ENCODE data around the gene EEF2. TPM values are rescaled to one million over a fixed set of nuclear protein-coding genes. Genes with fewer than 3 reads are reported as not detected.
"Not testable (repeated sequence)": the region's sequence is repeated elsewhere in the genome, so short reads cannot be mapped to it uniquely, and the experiment has no call there.

EEF2 gene
- total RNA-seq, 4 donors from 2014 or later: 936 to 2,469 (median 1,635) TPM

DNA sequence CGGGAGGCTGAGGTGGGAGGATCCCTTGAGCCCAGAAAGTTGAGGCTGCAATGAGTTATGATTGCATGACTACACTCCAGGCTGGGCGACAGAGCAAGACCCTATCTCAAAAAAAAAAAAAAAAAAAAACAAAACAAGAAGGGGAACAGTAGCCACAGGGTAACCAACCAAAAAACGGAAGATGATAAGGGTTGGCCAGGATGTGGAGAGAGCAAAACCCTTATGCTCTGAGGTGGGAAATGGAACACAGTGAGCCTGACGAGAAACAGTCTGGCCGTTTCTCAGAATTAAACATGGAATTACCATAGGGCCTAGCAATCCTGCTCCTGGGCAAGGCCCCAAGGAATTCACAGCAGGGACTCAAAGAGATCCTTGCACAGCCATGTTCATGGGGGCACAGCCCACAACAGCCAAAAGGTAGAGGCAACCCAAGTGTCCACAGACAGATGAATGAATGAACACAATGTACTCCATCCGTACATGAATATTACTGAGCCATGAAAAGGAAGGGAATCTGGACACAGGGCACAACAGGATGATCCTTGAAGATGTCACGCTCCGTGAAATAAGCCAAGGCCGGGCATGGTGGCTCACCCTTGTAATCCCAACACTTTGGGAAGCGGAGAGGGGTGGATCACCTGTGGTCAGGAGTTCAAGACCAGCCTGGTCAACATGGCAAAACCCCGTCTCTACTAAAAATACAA is 41.1 kb downstream of the EEF2 start:
- no peaks in the 10 kb centered on the region for H3K36me3 ChIP-seq
- H3K27me3 ChIP-seq: no peaks in the 10 kb centered on the region
- intact Hi-C loops (cut with DNase I; ENCODE audit: low total_unique reads): no loop called here
- no peaks in the 10 kb centered on the region for H3K4me1 ChIP-seq
- H3K9me3 ChIP-seq: no peaks in the 10 kb centered on the region
- TF ChIP-seq, protein P1, sequence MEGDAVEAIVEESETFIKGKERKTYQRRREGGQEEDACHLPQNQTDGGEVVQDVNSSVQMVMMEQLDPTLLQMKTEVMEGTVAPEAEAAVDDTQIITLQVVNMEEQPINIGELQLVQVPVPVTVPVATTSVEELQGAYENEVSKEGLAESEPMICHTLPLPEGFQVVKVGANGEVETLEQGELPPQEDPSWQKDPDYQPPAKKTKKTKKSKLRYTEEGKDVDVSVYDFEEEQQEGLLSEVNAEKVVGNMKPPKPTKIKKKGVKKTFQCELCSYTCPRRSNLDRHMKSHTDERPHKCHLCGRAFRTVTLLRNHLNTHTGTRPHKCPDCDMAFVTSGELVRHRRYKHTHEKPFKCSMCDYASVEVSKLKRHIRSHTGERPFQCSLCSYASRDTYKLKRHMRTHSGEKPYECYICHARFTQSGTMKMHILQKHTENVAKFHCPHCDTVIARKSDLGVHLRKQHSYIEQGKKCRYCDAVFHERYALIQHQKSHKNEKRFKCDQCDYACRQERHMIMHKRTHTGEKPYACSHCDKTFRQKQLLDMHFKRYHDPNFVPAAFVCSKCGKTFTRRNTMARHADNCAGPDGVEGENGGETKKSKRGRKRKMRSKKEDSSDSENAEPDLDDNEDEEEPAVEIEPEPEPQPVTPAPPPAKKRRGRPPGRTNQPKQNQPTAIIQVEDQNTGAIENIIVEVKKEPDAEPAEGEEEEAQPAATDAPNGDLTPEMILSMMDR (IDR thresholded peaks at IDR 0.05): no peak
- no peak for TF ChIP-seq POLR2A (IDR thresholded peaks at IDR 0.05)
- no peak for DNase-seq
- H3K4me3 ChIP-seq: no peak overlapping the region
- H3K27ac ChIP-seq: no peak overlapping the region

DNA sequence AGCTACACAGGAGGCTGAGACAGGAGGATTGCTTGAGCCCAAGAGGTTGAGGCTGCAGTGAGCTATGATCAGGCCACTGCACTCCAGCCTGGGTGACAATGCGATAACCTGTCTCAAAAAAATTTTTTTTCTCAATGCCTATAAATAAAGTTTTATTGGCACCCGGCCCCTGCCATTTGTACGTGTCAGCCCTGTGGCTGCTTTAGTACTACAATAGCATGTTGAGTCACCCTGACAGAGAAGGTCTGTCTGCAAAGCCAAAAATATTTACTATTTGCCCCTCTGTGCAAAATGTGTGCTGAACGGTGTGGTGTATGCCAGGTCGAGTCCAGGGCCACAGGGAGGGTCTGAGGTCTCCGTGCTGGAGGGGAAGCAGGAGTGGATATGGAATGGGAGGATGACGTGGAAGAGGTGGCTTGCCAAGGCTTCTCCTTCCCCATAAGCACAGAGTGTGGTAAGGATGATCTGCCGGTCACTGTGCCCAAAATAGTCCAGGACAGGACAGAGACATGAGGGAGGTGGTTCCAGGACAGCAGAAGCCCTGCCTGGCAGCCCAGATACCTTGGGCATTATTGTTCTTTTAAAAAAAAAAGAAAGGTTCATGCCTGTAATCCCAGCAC is 42.4 kb downstream of the EEF2 start:
- no peak for DNase-seq
- Histone ChIP-seq H3K36me3 (no peaks in the 10 kb centered on the region), H3K27ac (no peak overlapping the region), H3K4me1 (no peaks in the 10 kb centered on the region), H3K9me3 (no peaks in the 10 kb centered on the region), H3K4me3 (no peak overlapping the region), H3K27me3 (no peaks in the 10 kb centered on the region)
- no peak for TF ChIP-seq POLR2A (IDR thresholded peaks at IDR 0.05)
- TF ChIP-seq, protein P1 (IDR thresholded peaks at IDR 0.05): no peak
- intact Hi-C loops (cut with DNase I; ENCODE audit: low total_unique reads): no loop called here

DNA sequence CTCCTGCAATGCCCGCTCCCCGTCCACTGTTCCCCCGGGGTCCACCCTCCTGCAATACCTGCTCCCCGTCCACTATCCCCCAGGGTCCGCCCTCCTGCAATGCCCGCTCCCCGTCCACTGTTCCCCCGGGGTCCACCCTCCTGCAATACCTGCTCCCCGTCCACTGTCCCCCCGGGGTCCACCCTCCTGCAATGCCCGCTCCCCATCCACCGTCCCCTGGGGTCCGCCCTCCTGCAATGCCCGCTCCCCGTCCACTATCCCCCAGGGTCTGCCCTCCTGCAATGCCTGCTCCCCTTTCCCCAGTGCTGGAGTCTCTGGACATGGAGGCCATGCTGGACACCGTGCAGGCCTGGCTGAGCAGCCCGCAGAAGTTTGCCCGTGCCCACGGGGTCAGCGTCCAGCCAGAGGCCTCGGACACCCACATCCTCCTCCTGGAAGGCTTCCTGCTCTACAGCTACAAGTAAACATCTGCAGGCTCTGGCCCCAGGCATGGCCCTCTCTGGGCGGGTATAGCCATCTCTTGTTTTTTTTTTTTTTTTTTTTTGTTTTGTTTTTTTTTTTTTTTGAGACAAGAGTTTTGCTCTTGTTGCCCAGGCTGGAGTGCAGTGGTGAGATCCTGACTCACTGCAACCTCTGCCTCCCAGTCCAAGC is 46.8 kb downstream of the EEF2 start:
- H3K4me1 ChIP-seq; DNase-seq; H3K9me3 ChIP-seq; intact Hi-C loops (cut with DNase I; ENCODE audit: low total_unique reads); H3K36me3 ChIP-seq; H3K27ac ChIP-seq; H3K27me3 ChIP-seq; H3K4me3 ChIP-seq: not testable (repeated sequence)

DNA sequence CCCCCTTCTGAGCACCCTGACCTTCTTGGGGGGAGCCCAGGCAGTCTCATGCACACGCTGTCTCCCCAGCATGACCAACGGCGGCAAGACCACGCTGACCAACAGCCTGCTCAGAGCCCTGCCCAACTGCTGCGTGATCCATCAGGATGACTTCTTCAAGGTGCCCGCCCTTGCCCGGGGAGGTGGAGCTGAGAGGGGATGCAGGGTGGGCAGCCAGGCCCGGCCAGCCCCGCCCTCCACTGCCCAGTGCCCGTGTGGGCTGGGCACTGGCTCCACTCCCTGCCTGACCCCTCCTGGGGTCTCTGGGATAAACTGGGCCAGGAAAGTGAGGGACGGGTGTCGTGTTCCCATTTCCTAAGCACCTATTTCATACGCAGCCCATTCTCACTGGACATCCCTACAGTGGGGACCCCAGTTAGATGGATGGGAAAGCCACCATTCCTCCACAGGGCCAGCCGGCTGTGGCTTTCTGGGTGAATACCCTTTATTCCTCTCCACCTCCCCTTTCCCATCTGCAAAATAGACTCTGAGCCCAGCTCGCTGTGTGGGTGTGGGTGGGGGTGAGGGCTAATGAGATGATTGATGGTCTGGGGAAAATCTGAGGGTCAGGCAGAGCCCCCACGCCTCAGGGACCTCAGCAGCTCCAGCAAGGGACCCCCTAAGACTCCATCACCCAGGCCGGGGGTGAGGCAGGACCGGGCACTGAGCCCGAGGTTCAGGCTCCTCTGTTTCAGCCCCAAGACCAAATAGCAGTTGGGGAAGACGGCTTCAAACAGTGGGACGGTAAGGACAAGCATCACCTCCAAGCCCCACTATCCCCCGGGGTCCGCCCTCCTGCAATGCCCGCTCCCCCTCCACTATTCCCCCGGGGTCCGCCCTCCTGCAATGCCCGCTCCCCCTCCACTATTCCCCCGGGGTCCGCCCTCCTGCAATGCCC is 48.5 kb downstream of the EEF2 start:
- Histone ChIP-seq H3K27me3 (peaks cover 0 to 4% of the 10 kb centered on the region in 2 donors), H3K36me3 (no peaks in the 10 kb centered on the region), H3K27ac (no peak overlapping the region), H3K9me3 (no peaks in the 10 kb centered on the region), H3K4me3 (no peak overlapping the region), H3K4me1 (no peaks in the 10 kb centered on the region)
- intact Hi-C loops (cut with DNase I; ENCODE audit: low total_unique reads): no loop called here
- no peak for TF ChIP-seq POLR2A (IDR thresholded peaks at IDR 0.05)
- TF ChIP-seq, protein P1 (IDR thresholded peaks at IDR 0.05): no peak
- no peak for DNase-seq

Measured in uterus (tissue), 4 donors.